Measurements from ENCODE around the gene BRINP3.

GRCh38 chr1:190429141-190429540 lies 48.5 kb downstream of the BRINP3 start:
- no peak for TF ChIP-seq POLR2A (IDR thresholded peaks at IDR 0.05; ENCODE audit: low read depth, low read length)
- TF ChIP-seq TAF1 (IDR thresholded peaks at IDR 0.05; ENCODE audit: low read depth, low read length), result no peak
